ENCODE measurements around the gene CLK2.
"Not testable (repeated sequence)": the region's sequence is repeated elsewhere in the genome, so short reads cannot be mapped to it uniquely, and the experiment has no call there.

The CLK2 gene

DNA sequence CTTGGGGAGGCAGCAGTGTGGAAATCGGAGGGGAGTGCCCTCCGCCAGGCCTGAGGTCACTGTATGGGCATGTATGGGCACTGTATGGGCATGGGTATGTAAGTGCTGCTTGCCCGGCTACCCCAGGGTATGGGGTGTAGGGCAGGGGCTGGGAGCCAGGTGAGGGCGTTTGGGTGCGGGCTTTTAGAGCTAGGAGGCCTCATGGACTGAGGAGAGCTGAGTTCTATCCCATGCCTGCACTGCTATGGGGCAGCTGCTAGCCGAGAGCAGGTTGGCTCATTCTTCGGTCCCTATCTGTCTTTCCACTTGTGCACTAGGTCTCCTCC, 22.6 kb upstream of the CLK2 start:
- no peak for DNase-seq

DNA sequence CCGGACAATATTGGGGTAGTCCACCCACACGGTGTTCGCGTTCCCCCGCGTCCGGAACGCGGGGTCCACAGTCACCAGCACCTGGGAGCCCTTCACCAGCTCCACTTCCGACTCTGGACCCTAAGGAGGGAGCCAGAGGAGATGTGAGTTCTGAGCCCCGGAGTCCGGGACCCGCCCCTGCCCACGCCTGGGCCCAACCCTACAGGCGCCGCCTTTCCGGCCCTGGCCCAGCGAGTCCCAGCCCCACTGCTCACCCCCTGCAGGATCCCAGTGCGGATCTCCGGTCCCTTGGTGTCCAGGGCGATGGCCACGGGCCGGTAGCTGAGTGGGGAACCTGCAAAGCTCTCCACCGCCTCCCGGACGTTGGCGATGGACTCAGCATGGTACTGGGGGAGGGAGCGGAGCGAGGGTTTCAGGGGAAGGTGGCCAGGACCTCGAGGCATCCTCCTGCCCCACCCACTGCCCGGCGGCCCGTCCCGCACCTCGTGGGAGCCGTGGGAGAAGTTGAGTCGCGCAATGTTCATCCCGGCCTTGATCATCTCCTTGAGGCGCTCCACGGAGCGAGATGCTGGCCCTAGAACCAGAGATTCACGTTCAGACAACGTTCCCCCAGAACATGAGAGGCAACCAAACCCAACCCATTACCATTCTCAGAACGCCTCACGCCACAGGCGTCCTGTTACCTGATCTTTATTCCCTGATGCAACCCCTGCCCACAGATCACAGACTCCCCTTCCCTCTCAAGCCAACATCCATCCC, 22.1 kb upstream of the CLK2 start:
- no peak for DNase-seq

DNA sequence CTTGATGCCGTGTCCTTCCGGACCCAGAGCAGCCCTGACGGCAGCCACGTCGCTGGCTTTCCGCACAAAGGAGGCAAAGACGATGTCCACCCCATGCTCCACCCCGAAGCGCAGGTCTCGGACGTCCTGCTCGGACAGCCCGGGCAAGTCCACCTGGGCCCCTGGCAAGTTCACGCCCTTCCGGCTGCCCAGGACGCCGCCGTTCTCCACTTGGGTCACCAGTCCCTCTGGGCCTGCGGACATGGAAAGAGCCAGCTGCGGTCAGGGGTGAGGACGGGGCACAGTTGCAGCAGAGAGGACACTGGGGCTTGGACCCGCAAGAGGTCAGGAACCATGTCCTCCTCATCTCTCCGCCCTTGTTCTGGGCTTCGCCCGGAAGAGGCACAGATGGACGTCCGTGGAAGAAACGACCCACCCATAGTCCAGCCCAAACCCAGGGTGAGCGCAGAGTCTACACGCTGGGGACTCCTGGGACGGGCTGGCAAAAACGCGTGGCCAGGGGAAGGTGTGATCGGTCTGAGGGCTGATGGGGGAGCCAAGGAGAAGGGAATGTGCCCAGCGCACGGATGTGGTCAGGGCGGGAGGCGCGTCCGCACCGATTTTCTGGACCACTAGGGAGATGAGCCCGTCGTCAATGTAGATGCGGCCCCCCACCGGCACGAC, 21.3 kb upstream of the CLK2 start:
- DNase-seq = no peak

DNA sequence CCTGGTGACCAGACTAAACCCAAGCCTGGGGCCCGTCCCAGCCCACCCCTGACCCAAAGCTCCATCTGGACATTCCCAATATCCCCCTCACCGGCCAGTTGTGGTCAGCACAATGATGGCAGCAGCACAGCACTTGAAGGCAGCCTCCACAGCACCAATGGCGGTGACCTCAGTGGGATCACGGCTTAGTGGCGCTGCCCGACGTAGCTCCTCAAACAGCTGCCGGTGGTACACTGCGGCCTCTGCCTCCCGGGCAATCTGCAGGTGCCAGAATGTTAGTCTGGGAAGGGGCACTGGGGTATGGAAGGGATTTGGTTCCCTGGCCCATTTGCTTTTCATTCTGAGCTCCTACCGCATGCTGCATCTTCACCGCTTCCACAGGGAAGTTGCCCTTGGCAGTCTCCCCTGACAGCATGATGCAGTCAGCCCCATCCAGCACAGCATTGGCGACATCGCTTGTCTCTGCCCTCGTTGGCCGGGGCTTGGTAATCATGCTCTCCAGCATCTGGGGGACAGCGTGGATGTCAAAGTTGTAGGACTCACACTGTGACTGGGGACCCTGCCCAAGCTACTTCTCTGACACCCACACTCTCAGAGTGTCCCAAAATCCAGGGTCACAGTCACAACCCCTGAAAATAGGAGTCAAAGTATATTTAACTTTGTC, 19.9 kb upstream of the CLK2 start:
- no peak for DNase-seq

DNA sequence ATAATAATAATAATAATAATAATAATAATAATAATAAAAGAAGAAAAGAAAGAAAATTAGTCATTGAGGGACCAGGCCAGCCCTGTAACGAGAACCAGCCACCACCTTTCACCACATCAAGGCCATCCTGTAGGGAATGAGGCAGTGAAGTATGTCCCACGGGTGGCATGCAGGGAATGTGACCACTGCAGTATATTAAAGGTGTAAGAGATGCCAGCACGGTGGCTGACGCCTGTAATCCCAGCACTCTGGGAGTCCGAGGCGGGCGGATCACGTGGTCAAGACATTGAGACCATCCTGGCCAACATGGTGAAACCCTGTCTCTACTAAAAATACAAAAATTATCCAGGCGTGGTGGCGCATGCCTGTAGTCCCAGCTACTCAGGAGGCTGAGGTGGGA, 17.7 kb upstream of the CLK2 start:
- DNase-seq = not testable (repeated sequence)

DNA sequence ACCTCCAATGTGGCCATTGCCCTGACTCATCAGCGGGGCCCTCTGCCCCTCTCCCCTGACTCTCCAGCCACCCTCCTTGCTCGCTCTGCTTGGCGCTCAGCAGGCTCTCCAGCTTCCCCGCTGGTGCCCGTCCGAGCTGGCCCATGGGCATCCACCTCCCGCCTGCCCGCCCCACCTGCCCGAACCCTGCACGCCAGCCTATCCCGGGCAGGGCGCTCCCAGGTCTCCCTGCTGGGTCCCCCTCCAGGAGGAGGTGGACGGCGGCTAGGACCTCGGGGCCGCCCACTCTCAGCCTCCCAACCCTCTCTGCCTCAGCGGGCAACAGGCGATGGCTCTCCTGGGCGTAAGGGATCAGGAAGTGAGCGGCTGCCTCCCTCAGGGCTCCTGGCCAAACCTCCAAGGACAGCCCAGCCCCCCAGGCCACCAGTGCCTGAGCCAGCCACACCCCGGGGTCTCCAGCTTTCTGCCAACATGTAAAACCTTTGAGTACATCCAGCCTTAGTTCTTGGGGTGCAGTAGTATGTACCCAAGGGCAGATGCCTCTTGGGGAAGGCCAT, 14.8 kb upstream of the CLK2 start:
- DNase-seq = no peak

DNA sequence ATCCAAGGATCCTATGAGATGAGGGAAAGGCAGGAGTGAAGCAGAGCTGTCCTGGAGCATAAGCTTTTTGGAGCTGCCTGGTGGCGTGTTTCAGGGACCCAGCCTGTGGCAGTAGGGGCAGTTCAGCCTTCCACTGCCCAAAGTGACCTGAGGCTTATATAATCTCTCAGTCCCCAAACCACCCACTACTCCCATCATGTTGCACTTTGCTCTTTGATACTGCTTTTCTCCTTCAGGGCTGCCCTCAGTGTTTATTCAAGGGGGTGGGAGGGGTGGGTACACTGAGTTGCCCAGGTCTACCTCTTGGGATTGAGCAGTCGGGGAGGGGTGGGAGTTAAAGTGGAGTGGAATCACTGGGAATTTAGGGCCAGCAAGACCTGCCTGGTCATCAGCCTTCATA, 13.2 kb upstream of the CLK2 start:
- no peak for DNase-seq

DNA sequence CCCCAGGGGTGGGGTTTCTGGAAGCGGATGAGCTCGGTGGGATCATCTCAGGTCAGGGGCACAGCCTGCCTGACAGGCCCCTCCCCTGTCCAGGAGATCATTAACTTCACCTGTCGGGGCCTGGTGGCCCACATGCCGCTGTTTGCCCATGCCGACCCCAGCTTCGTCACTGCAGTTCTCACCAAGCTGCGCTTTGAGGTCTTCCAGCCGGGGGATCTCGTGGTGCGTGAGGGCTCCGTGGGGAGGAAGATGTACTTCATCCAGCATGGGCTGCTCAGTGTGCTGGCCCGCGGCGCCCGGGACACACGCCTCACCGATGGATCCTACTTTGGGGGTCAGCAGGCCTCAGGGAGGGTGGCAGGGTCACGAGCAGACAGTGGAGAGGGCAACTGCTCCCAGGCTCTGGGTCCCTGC, 12.3 kb upstream of the CLK2 start:
- DNase-seq = no peak

DNA sequence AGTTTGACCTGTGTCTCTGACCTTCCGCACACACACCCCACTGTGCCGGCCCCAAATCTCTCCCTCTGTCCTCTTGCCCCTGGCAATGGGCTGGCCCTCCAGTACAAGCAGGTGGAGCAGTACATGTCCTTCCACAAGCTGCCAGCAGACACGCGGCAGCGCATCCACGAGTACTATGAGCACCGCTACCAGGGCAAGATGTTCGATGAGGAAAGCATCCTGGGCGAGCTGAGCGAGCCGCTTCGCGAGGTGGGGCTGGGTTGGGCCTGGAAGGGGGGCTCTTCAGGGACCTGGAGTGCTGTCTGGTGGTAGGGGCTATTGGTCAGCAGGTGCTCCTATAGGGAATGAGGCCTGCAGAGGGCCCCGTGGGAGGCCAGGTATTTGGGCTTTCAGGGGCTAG, 11.8 kb upstream of the CLK2 start:
- no peak for DNase-seq

DNA sequence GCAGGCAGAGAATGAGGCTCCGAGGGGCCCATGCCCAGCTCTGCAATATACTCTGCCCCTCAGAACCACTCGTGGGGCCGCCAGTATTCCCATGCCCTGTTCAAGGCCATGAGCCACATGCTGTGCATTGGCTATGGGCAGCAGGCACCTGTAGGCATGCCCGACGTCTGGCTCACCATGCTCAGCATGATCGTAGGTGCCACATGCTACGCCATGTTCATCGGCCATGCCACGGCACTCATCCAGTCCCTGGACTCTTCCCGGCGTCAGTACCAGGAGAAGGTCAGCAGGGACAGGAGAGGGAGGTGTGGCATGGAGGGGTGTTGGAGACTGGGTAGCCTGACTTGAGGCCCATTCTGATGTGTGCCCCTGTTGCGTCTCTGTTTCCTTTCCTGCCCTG, 11.2 kb upstream of the CLK2 start:
- no peak for DNase-seq

DNA sequence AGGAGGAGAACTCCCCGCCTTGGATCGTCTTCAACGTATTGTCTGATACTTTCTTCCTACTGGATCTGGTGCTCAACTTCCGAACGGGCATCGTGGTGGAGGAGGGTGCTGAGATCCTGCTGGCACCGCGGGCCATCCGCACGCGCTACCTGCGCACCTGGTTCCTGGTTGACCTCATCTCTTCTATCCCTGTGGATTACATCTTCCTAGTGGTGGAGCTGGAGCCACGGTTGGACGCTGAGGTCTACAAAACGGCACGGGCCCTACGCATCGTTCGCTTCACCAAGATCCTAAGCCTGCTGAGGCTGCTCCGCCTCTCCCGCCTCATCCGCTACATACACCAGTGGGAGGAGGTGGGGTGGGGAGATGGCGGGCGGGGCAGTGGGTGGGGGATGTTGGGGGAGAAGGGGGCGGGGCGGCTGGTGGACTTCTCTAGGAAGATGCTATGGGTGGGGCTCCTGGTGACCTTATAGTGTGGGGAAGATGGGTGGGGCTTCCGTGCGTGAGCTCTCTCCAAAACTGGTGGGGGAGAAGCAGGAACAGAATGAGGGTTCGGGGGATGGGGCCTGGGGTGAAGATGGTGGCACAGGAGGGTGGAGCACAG, 9.3 kb upstream of the CLK2 start:
- no peak for DNase-seq

DNA sequence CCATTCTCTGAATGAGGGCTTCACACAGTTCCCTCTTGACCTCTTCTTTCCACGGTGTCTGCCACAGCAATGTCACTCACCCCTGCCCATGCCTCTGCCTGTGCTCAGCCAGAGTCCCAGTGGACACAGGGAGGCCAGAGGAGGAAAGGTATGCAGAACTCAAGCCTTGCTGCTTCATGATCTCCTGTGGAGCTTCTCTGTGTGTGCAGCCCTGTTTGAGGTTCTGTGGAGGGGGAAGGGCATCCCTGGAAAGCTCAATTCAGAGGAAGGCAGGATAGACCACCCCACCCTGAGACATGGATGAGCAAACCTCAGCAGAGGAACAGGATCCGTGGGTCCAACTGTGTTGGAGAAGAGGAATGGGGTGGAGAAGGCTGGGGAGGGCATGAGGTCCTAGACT, 6.0 kb upstream of the CLK2 start:
- DNase-seq = no peak

DNA sequence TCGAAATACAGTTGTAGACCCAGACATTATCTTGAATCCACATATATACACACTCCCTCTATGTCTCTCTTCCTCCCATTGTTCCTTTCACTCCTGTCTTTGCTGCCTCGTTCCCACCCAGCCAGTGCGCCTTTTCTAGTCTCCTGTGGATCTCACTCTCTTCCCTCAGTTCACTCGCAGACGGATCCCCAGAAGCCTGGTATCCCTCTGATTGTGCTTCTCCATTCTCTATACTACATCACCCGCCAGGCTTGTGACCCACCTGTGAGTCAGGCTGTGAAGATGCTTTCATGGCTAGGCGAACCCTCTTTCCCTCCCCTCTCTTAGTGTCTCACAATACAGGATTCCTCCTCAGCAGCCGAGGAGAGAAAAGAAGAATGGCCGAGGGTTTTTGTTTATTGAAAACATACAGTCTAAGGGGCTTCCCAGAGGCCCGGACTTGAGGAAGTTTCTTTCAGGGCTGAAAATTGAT, 5.4 kb upstream of the CLK2 start:
- DNase-seq = no peak

DNA sequence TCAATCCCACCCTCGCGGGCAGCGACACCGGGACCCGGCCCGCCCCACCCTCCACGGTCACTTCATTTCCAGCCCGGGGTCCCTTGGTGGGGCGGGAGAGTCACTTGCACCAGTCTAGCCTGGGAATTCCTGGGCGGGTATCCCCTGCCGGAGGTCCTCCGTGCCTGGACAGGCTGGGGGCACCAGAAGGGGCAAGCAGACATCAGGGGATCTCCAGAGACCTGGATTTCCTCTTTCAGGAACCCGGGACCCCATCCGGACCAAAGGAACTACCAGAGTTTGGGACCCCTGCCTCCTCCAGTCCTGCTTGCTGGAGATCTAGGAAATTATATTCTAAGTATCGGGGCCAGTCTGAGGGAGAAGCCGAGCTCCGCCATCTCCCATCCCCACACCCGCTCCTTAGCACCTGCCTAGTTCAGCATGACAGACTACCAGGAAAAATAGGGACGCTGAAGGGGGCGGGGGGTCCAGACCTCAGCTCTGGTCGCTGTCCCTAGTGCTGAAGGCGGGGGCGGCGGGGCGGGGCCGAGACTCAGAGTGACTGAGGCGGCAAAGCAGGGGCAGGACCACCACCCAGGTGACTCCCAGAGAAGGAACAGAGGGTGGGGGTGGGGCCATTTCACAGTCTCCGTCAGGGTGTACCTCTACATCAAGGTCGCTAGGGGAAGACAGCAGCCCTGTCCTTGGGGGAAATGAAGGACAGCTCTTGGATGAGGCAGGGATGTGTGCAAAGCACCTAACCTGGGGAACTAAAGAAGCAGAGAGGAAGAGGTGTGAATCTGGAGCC, 4.8 kb upstream of the CLK2 start:
- DNase-seq = peak; percentile 74

DNA sequence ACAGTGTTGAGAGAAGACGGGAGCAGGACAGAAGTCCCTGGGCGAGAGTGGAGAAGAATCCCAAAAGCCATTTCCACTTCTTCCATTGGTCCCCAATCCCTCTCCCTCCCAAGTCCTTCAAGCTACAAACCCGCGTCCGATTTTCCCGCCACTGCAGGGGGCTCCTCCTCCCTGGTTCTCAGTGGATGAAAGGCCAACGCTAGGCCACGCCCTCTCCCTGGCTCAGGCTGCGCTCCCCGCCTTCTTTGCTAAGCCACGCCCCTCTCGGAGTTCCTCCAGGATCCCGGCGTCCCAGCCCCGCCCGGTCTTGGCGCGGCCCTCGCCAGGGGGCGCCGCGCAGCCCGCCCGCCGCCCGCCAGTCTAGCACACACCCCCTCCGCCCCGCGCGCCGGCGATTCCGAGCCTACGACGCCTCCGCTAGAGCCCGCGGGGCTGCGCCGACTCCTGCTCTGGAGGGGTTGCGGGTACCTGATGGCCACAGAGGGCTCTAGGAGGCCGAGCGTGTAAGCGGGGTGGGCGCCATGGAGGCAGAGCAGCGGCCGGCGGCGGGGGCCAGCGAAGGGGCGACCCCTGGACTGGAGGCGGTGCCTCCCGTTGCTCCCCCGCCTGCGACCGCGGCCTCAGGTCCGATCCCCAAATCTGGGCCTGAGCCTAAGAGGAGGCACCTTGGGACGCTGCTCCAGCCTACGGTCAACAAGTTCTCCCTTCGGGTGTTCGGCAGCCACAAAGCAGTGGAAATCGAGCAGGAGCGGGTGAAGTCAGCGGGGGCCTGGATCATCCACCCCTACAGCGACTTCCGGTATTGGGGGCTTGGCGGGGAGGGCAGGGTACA, 4.0 kb upstream of the CLK2 start, which contains the start of gene HCN3:
Gene HCN3 (plus strand): TSS at position 394 of the 832 bp plus-strand sequence. CDS start 128 bp downstream, at position 522.
- peak; percentile 99 for DNase-seq

DNA sequence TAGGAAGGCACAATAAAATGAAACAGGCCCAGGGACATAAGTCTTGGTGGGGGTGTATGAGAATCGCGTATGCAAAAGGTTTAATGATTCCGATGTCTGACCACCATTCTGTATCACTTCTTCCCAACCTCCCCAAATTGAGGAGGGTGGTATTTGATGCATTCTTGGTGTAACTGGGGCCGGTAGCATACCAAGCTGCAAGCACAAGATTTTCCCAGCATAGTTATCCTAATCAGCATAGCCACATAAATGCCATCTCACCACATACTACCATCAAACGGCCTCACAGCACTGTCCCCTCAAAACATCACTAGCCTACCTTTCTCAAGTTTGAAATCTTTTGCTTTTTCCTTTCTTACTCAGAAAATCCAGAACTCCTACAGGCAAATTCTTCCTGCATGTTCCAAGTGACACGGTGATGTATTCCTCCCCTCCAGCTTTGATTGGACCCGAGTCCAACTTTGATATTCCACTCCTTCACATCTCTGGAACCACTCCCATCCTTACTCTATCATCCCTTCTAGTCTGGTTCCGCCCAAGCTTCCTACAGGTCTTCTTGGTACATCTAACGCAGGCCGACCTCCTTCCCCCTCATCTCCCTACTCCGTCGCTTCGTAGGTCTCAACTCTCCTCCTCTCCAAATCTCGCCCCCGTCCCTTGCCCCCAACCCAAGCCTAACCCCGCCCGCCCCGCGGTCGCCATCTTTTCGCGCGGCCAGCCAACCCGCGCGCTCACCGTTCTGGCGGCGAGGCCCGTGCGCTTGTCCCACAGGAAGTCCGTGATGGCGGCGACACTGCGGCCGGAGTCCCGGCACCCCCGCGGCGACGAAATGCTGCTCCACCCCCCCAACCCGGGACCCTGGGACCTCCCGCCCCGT, 600 bp downstream of the CLK2 start:
- DNase-seq = peak; percentile 87

DNA sequence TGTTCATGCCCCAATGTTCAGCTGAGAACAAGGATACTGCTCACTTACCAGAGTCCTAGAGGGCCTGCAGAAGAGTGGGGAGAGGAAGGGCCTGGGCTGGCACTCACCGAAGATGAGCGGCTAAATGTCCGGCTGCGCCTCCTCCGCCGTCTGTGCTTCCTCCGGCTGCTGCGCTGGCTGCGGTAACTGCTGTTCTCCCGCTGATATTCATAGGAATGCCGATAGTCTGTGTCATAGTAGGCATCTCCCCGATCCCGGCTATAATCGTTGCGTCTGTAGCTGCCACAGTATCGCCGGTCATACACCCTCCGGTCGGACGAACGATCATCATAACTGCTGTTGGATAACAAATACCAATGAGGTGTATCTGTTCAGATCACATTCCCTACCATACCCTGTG, 3.9 kb downstream of the CLK2 start:
- no peak for DNase-seq

DNA sequence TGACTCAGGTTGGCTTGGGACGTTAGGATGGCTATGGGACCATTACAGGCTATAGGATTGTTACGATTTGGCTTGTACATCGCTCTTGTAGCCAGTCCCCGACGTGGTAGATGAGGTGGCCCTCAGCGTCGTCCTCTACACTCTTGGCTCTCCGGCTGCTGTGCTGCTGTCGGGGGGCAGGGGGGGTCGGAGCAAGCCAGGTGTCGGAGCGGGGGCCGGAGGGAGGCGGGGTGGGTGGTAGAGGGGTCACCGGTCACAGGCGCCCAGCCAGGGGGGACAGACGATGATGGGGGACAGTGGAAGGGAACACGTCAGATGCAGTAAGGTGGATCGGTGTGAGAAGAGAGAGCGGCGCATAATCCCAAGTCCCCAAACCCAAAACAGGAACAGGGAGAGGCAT, 4.7 kb downstream of the CLK2 start:
- no peak for DNase-seq

DNA sequence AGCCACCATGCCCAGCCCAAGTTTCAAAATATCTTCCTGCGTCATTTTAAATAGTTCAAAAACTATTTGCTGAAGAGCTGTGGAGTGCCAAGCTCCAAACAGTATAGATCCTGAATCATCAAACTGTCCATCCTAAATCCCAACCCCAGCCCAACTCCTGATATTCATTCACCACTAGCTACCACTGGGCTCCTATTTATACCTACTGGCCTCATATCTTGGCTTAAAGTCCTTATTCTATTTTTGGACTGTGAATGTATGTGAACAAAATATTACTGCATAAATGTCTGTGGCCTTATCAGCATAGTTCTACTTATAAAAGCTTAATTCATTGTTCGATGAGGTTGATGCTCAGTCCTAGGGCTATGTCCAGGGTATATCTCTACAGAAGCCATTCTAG, 5.9 kb downstream of the CLK2 start:
- DNase-seq = no peak

DNA sequence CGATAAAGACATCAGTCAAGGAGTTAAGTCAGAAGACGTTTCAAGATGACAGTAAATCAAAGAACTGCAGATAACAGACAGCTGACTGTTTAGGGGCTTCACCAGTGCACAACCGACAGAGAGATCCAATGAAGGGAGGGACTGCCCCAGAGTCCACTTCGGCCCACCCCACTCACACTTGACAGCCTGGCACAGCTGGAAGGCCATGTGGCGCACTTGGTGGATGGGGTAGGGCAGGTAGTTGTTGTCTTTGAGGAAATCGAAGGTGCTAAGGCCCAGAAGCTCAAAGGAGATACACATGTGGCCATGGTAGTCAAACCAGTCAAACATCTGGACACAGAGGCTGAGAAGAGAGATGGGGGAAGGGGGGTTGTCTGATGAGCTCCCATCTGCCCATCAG, 6.8 kb downstream of the CLK2 start:
- no peak for DNase-seq

DNA sequence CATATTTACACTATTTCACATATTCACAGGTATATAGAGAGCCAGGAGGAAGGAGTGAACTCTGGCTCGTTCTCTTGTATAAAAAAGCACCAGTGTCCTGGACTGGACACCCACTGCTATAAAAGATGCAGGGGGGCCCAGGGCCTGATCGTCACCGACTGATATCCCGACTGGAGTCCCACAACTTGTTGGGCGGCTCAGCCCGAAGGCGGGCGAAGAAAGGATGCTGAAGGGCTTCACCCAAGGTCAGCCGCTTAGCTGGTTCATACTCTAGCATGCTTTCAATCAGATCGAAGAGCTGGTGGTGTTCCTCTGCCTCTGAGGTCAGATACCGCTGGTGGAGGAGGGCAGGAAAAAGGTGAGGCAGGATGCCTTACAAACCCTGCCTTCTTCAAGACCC, 10.2 kb downstream of the CLK2 start:
- no peak for DNase-seq

Data from NCI-H1092 treated with DMSO at 0.1 percent for 48 hours (cell line).